Upper lobe of right lung (tissue), 1 donor: ENCODE data around the gene RGS6. TPM values are rescaled to one million over a fixed set of nuclear protein-coding genes. Genes with fewer than 3 reads are reported as not detected.

Source experiments
- ATAC-seq: fragments of 200-7000 bp; cut with Tn5 transposase; one replicate; pipeline ENCODE4 v1.9.1; 2020; ENCODE audit warnings: mild to moderate bottlenecking, moderate library complexity
- DNase-seq: peaks from one replicate; pipeline ENCODE4 v3.0.0-alpha.2; 2020
- H3K27ac ChIP-seq: fragments of 200-600 bp; one replicate; pipeline ENCODE4 v1.8.0; 2022
- H3K27me3 ChIP-seq: fragments of 200-600 bp; one replicate; pipeline ENCODE4 v1.8.0; 2022; ENCODE audit warnings: mild to moderate bottlenecking
- H3K36me3 ChIP-seq: fragments of 200-600 bp; one replicate; pipeline ENCODE4 v1.8.0; 2022
- H3K4me1 ChIP-seq: fragments of 200-600 bp; one replicate; pipeline ENCODE4 v1.8.0; 2022
- H3K4me3 ChIP-seq: fragments of 200-600 bp; one replicate; pipeline ENCODE4 v1.8.0; 2022; ENCODE audit warnings: mild to moderate bottlenecking
- H3K9me3 ChIP-seq: fragments of 200-600 bp; one replicate; pipeline ENCODE4 v1.8.0; 2022
- intact Hi-C: fragments of 100-400 bp; cut with DNase I; formaldehyde crosslinking; loops from one replicate; pipeline ENCODE4 v1.11.0; 2022
- total RNA-seq: library from RNA; stranded (reverse); fragmentation: NEBNext Ultra II Directional; extraction: Animal tissue kit (Norgen Biotek cat#: 25700); gene quantifications from one replicate; pipeline ENCODE4 v1.2.1, GENCODE V29; 2021
- TF ChIP-seq, protein P1 (sequence below): fragments of 200-600 bp; IDR thresholded peaks from one replicate; pipeline ENCODE4 v1.8.0; 2022; ENCODE audit warnings: antibody characterized with exemption
- donor health status: DM: no; HTN: yes; CAD: no; lungs with severe emphysema.

Gene RGS6
- total RNA-seq, 1 donor from 2014 or later = 2.6 TPM

DNA sequence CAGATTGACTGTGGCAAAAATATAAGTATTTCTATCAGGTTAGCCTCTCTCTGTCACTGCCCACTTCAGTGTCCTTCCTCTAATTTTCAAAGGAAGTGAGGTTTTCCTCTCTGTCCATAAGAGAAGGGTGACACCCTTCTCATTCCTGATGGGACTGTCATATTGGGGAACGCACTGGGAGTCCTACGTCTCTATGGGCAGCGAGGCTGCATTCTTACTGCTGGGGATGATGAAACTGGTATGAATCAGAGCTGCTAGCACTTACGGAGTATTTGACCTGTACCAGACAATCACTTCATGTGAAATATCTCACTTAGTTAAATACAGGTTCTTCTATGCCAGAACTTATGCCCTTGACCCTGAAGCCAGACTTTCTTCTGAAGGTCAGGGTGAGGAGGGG lies 525.4 kb downstream of the RGS6 start:
- Histone ChIP-seq H3K27me3 (no peaks in the 10 kb centered on the region), H3K27ac (no peak overlapping the region), H3K9me3 (no peaks in the 10 kb centered on the region), H3K4me3 (no peak overlapping the region), H3K36me3 (no peaks in the 10 kb centered on the region), H3K4me1 (no peaks in the 10 kb centered on the region)
- DNase-seq = no peak
- no peak for ATAC-seq
- intact Hi-C loops = no loop called here
- TF ChIP-seq, protein P1, sequence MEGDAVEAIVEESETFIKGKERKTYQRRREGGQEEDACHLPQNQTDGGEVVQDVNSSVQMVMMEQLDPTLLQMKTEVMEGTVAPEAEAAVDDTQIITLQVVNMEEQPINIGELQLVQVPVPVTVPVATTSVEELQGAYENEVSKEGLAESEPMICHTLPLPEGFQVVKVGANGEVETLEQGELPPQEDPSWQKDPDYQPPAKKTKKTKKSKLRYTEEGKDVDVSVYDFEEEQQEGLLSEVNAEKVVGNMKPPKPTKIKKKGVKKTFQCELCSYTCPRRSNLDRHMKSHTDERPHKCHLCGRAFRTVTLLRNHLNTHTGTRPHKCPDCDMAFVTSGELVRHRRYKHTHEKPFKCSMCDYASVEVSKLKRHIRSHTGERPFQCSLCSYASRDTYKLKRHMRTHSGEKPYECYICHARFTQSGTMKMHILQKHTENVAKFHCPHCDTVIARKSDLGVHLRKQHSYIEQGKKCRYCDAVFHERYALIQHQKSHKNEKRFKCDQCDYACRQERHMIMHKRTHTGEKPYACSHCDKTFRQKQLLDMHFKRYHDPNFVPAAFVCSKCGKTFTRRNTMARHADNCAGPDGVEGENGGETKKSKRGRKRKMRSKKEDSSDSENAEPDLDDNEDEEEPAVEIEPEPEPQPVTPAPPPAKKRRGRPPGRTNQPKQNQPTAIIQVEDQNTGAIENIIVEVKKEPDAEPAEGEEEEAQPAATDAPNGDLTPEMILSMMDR = no peak

DNA sequence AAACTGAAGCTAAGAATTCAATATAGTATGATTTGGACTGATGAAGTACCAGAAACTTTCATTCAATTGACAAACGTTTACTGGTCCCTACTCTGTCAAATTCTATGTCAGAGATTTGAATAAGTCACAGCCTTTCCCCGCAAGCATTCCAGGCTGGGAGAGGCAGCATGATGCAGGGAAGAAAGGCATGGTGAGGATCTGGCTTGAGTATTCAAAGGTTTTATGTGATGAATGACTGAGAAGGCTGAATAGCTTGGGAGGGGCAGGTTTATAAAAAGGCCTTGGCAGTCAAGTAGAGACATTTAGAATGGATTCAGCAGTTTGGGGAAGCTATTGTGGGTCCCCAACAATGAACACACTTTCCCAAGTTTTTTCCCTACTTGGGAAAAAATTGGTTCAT lies 529.8 kb downstream of the RGS6 start:
- H3K4me1 ChIP-seq = no peaks in the 10 kb centered on the region
- H3K4me3 ChIP-seq = no peak overlapping the region
- DNase-seq (no peak), ATAC-seq (no peak)
- TF ChIP-seq, protein P1 = no peak
- intact Hi-C loops = no loop called here
- no peaks in the 10 kb centered on the region for H3K27me3 ChIP-seq
- peaks cover 6% of the 10 kb centered on the region for H3K9me3 ChIP-seq
- no peak overlapping the region for H3K27ac ChIP-seq
- H3K36me3 ChIP-seq = no peaks in the 10 kb centered on the region

DNA sequence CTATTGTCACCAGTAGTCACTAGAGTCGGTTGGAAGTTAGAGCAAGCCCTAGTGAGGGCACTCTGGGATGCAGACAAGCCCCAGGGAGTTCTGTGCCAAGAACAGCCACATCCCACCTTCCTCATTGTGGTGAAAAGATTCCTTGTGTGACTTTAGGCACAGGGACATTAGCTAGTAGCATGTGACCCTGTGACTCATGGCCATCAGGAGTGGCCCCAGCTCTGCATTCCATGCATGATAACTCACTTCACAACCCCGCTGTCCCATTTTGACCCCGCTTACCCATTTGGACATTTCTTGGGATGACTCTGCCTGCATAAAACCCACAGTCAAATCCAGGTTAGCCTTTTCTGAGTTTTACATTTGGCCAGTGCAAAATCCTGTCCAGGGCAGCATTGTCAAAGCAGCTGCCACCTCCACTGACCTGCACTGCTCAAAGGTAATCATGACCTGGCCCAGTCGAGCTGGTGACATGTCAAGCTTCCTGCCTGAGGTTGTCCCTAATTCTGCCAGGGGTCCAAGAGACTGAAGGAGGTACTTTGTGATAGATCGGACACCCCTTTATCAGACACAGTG lies 531.1 kb downstream of the RGS6 start:
- Histone ChIP-seq H3K27me3 (no peaks in the 10 kb centered on the region), H3K4me3 (no peak overlapping the region), H3K4me1 (no peaks in the 10 kb centered on the region), H3K27ac (no peak overlapping the region), H3K36me3 (no peaks in the 10 kb centered on the region), H3K9me3 (peaks cover 6% of the 10 kb centered on the region)
- ATAC-seq = peak; percentile 10
- no peak for DNase-seq
- intact Hi-C loops = no loop called here
- TF ChIP-seq, protein P1 = no peak

DNA sequence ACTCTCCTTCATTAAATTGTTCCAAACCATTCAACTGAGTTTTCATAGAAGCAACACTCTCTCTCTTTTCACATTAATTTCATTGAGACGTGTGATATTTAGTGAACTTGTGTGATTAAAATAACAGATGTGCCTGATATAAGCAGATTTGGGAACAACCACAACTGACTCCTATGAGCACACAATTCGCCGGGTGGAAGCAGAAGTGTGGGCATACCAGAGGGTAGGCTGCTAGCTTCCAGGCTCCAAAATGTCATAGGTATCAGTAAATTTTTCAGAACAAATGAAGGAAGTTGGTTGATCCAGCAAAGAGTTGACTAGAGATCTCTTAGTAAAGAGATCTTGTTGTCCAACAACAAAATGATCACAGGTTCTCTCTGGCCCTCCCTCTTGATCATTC lies 532.0 kb downstream of the RGS6 start:
- TF ChIP-seq, protein P1 = no peak
- no peak overlapping the region for H3K27ac ChIP-seq

DNA sequence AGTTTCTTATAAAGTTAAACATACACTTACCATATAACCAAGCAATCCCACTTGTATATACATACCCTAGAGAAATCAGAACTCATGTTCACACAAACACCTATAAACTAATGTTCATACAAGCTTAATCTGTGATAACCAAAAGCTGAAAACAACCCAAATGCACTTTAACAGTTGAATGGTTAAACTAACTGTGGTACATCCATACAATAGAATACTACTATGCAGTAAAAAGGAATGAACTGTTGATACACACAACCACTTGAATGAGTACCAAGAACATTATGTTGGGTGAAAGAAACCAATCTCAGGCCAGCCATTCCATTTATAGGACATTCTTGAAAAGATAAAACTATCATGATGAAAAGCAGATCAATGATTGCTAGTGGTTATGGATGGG lies 534.1 kb downstream of the RGS6 start:
- H3K36me3 ChIP-seq = no peaks in the 10 kb centered on the region
- H3K4me1 ChIP-seq = no peaks in the 10 kb centered on the region
- intact Hi-C loops = no loop called here
- no peak overlapping the region for H3K4me3 ChIP-seq
- no peaks in the 10 kb centered on the region for H3K27me3 ChIP-seq
- DNase-seq = no peak
- no peak overlapping the region for H3K27ac ChIP-seq
- H3K9me3 ChIP-seq = peaks cover 6% of the 10 kb centered on the region
- no peak for ATAC-seq
- TF ChIP-seq, protein P1 = no peak

More for the DNA sequence above, 532.0 kb downstream of the RGS6 start:
- H3K36me3 ChIP-seq = no peaks in the 10 kb centered on the region
- no peaks in the 10 kb centered on the region for H3K27me3 ChIP-seq
- peaks cover 6% of the 10 kb centered on the region for H3K9me3 ChIP-seq
- ATAC-seq = no peak
- no peak for DNase-seq
- H3K4me3 ChIP-seq = no peak overlapping the region
- no peaks in the 10 kb centered on the region for H3K4me1 ChIP-seq
- intact Hi-C loops = no loop called here

DNA sequence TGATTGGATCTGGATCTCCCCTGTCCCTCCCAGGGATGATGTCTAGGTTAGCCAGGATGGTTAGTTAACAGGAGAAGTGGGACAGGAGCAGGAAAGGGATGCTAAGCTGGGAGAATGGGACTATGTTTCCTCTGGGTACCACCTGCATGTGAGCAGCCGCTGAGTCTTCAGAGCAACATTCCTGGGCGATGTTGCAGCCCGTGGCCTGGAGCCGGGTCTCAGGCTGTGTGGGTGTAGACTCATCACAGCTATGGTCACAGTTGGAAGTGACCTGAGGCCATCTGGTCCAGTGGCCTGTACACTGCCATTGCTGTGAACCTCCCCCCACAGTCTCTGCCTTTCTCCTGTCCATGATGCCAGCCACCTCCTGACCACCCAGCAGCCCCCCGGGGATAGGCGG lies 539.1 kb downstream of the RGS6 start:
- ATAC-seq = no peak
- DNase-seq = no peak
- Histone ChIP-seq H3K36me3 (no peaks in the 10 kb centered on the region), H3K27me3 (no peaks in the 10 kb centered on the region), H3K4me1 (no peaks in the 10 kb centered on the region), H3K27ac (no peak overlapping the region), H3K4me3 (no peak overlapping the region), H3K9me3 (peaks cover 3% of the 10 kb centered on the region)
- TF ChIP-seq, protein P1 = no peak
- intact Hi-C loops = no loop called here
